ENCODE results near the gene RPL39L. TPM values are rescaled to one million over a fixed set of nuclear protein-coding genes. Genes with fewer than 3 reads are reported as not detected.

The RPL39L gene
- total RNA-seq, 1 experiment from 2014 or later, result 37.7 TPM

DNA sequence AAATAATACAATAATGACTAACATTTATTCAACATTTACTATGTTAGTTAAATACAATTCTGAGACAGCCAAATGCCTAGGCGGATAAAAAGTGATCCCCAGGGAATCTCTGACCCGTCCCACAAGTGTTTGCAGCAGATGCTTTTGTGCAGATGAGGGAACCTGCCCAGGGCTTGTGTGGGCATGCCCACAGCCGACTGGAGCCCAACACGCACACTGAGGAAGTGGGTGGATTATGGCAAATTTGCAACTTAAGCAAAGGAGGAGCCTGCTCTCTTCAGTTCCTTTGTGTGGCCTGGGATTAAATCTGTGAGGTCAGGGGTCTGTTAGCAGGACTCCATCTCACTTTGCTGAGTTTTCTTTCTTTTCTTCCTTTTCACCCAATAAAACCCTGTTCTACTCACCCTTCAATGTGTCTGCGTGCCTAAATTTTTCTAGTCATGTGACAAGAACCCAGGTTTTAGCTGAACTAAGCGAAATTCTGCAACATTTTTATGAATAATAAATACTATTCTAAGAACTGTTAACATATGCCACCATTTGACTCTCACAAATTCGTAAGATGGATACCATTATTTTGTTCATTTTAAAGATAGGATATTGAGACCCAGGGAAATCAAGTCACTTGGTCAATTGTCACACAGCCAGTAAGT is 44.0 kb upstream of the RPL39L start:
- H3K27ac ChIP-seq (ENCODE audit: low read length), result no peak overlapping the region
- no peaks in the 10 kb centered on the region for H3K4me1 ChIP-seq (ENCODE audit: control insufficient read depth, insufficient read depth, low read length)
- peaks cover 2% of the 10 kb centered on the region; the same call in 1 of the 2 replicates for H3K27me3 ChIP-seq (ENCODE audit: control insufficient read depth, insufficient read depth, low read length)
- no peaks in the 10 kb centered on the region for H3K36me3 ChIP-seq (ENCODE audit: control insufficient read depth, insufficient read depth, low read length)
- no TSS peak for BruUV-seq (replicated peaks)
- DNase-seq (ENCODE audit: low read depth, low spot score) (no peak), ATAC-seq (no peak)
- intact Hi-C loops (cut with micrococcal nuclease; ENCODE audit: unreplicated experiment), result no loop called here
- TF ChIP-seq TCF7L2 (IDR thresholded peaks at IDR 0.05; ENCODE audit: low read depth, low read length), result no peak
- TF ChIP-seq REST (IDR thresholded peaks at IDR 0.05; ENCODE audit: insufficient read depth in 1 of 2, low read depth in 2 of 2, low read length in 1 of 2), result no peak
- TF ChIP-seq POLR2AphosphoS5 (IDR thresholded peaks at IDR 0.05; ENCODE audit: low read depth, low read length), result no peak
- TF ChIP-seq SIN3A (IDR thresholded peaks at IDR 0.05; ENCODE audit: borderline replicate concordance, insufficient read depth, low read depth, low read length), result no peak
- no peak for TF ChIP-seq CTCF (IDR thresholded peaks at IDR 0.05)
- POLR2A ChIA-PET, result no interaction called here
- H3K9me3 ChIP-seq (ENCODE audit: control insufficient read depth, insufficient read depth, low read depth, low read length), result no peaks in the 10 kb centered on the region
- H3K4me3 ChIP-seq (ENCODE audit: low read depth in 2 of 2, low read length in 2 of 2), result no peak overlapping the region
- in situ Hi-C loops (cut with HindIII; ENCODE audit: low pct_unique_long_range_greater_than_20kb, low sequenced_read_pairs), result no loop called here
- CTCF ChIA-PET, result interaction anchor here (0.6 kb wide), 1 partner anchor 18 kb away, joined by 8 read pairs; no protein-coding TSS in a partner anchor

DNA sequence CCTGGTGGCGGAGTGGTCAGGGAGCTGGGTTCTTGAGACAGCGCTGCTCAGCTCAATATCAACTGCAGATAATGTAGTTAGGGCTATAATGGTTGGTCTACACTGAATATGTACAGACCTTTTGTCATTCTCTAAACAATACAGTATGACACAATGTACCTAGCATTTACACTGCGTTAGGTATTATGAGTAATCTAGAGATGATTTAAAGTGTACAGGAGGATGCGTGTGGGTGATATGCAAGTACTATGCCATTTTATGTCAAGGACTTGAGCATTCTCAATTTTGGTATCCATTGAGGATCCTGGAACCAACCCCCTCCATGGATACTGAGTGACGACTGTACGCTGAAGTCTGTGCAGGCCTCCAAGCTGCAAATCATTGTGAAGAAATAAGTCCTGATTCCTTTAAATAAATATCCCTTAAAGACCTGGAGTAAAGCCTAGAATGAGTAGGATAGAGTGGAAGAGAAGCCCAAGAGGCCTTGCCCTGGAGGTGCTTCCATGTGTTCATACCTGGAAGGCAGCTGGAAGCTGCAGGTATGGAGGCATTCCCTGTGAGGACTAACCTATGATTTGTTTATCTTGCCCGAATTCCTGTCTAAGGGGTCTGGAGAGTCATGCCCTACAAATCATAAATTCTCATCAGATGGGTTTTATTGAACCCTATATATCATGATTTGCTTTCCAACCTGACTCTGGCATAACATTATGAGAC is 42.3 kb upstream of the RPL39L start:
- no peak for ATAC-seq
- POLR2A ChIA-PET, result no interaction called here

More for the DNA sequence above, 42.3 kb upstream of the RPL39L start:
- no peak overlapping the region for H3K27ac ChIP-seq (ENCODE audit: low read length)
- TF ChIP-seq CTCF (IDR thresholded peaks at IDR 0.05) (no peak), TCF7L2 (IDR thresholded peaks at IDR 0.05; ENCODE audit: low read depth, low read length) (no peak), REST (IDR thresholded peaks at IDR 0.05; ENCODE audit: insufficient read depth in 1 of 2, low read depth in 2 of 2, low read length in 1 of 2) (no peak), SIN3A (IDR thresholded peaks at IDR 0.05; ENCODE audit: borderline replicate concordance, insufficient read depth, low read depth, low read length) (no peak), POLR2AphosphoS5 (IDR thresholded peaks at IDR 0.05; ENCODE audit: low read depth, low read length) (no peak)
- no TSS peak for BruUV-seq (replicated peaks)
- in situ Hi-C loops (cut with HindIII; ENCODE audit: low pct_unique_long_range_greater_than_20kb, low sequenced_read_pairs), result no loop called here
- no peaks in the 10 kb centered on the region for H3K36me3 ChIP-seq (ENCODE audit: control insufficient read depth, insufficient read depth, low read length)
- no peak for DNase-seq (ENCODE audit: low read depth, low spot score)
- no peaks in the 10 kb centered on the region for H3K4me1 ChIP-seq (ENCODE audit: control insufficient read depth, insufficient read depth, low read length)
- intact Hi-C loops (cut with micrococcal nuclease; ENCODE audit: unreplicated experiment), result no loop called here
- H3K9me3 ChIP-seq (ENCODE audit: control insufficient read depth, insufficient read depth, low read depth, low read length), result no peaks in the 10 kb centered on the region
- peaks cover 2% of the 10 kb centered on the region; the same call in 1 of the 2 replicates for H3K27me3 ChIP-seq (ENCODE audit: control insufficient read depth, insufficient read depth, low read length)
- CTCF ChIA-PET, result no interaction called here
- H3K4me3 ChIP-seq (ENCODE audit: low read depth in 2 of 2, low read length in 2 of 2), result no peak overlapping the region

Data from Panc1 (cell line).